Suprapubic skin (tissue), 4 donors: ENCODE data around the gene NUDT21.

Source experiments
- POLR2A ChIP-seq, 2 donors: fragments of 450-650 bp; IDR thresholded peaks; one replicate each; pipeline ENCODE4 v1.6.1; 2017; ENCODE audit warnings: antibody characterized with exemption in 2 of 2, mild to moderate bottlenecking in 2 of 2, moderate library complexity in 2 of 2
- POLR2AphosphoS5 ChIP-seq, 3 donors: sonication (generic); formaldehyde crosslinking; IDR thresholded peaks; one replicate each; pipeline ENCODE4 v1.6.1; 2017; ENCODE audit warnings: antibody characterized with exemption in 3 of 3
- TF ChIP-seq, protein P1 (sequence below), 2 donors: fragments of 200-600 bp in 1 of 2; fragments of 450-650 bp in 1 of 2; sonication (generic) in 1 of 2; IDR thresholded peaks; one replicate each; pipeline ENCODE4 v1.5.1; 2016 to 2019; ENCODE audit warnings: antibody characterized with exemption in 2 of 2, mild to moderate bottlenecking in 1 of 2, moderate library complexity in 1 of 2

DNA sequence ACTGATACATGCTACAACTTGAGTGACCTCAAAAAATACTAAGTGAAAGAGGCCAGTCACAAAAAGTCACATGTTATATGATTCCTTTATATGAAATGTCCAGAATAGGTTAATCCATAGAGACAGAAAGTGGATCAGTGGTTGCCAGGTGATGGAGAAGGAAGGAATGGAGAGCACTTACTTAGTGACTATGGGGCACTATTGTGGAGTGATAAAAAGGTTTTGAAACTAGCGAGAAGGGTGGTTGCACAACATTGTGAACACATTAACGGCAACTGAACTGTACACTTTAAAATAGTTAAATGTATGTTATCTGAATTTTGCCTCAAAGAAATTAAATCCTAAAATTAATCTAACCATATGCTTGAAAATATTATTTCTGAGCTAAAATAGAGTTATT is 51.6 kb downstream of the NUDT21 start:
- TF ChIP-seq, protein P1, sequence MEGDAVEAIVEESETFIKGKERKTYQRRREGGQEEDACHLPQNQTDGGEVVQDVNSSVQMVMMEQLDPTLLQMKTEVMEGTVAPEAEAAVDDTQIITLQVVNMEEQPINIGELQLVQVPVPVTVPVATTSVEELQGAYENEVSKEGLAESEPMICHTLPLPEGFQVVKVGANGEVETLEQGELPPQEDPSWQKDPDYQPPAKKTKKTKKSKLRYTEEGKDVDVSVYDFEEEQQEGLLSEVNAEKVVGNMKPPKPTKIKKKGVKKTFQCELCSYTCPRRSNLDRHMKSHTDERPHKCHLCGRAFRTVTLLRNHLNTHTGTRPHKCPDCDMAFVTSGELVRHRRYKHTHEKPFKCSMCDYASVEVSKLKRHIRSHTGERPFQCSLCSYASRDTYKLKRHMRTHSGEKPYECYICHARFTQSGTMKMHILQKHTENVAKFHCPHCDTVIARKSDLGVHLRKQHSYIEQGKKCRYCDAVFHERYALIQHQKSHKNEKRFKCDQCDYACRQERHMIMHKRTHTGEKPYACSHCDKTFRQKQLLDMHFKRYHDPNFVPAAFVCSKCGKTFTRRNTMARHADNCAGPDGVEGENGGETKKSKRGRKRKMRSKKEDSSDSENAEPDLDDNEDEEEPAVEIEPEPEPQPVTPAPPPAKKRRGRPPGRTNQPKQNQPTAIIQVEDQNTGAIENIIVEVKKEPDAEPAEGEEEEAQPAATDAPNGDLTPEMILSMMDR (IDR thresholded peaks at IDR 0.05): no peak
- no peak for TF ChIP-seq POLR2A (IDR thresholded peaks at IDR 0.05)
- TF ChIP-seq POLR2AphosphoS5 (IDR thresholded peaks at IDR 0.05): no peak
